ENCODE results near the gene PAX5.

PAX5 gene

DNA sequence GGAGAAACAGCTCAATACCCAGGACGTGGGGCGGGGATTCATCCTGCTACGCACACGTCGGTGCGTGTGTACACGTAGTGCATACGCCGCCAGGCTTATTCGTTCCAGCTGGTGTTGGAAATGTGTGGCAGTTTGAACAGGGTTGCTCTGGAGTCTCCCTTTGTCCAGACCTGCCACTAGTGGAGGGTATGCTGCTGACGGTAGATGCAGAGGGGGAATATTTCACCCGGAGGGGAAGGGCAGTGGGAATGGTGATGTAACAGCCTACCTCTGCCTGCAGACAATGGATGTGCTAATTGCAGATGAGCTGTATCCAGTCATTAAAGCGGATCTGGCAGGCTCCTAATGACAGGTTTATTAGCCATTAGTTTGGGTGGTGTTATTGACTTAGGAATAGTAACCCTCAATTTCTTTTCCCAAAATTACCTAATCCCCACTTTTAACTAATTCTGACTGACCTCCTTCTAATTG is 142.7 kb downstream of the PAX5 start:
- no peak overlapping the region for H3K27ac ChIP-seq
- TF ChIP-seq, protein P1, sequence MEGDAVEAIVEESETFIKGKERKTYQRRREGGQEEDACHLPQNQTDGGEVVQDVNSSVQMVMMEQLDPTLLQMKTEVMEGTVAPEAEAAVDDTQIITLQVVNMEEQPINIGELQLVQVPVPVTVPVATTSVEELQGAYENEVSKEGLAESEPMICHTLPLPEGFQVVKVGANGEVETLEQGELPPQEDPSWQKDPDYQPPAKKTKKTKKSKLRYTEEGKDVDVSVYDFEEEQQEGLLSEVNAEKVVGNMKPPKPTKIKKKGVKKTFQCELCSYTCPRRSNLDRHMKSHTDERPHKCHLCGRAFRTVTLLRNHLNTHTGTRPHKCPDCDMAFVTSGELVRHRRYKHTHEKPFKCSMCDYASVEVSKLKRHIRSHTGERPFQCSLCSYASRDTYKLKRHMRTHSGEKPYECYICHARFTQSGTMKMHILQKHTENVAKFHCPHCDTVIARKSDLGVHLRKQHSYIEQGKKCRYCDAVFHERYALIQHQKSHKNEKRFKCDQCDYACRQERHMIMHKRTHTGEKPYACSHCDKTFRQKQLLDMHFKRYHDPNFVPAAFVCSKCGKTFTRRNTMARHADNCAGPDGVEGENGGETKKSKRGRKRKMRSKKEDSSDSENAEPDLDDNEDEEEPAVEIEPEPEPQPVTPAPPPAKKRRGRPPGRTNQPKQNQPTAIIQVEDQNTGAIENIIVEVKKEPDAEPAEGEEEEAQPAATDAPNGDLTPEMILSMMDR (conservative IDR thresholded peaks at IDR 0.05) = no peak
- no peak for TF ChIP-seq ZFX (IDR thresholded peaks at IDR 0.05)

DNA sequence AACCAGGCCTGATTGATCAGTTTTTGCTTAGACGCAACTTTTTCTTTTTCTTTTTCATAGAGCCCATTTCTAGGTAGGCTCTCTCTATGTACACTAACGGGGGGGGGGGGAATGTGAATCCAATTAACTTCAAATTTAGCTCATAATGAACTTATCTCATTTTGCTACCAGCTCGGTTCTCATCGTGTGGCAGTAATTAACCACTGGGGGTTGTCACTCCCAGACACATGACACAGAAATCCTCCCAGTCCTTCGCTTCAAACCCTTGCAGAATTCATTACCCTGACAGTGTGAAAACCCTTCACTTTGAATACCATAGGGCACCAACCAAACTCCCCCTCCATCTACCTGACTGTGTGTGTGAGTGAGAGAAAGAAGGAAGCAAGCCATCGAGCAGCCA is 144.2 kb downstream of the PAX5 start:
- H3K27ac ChIP-seq = no peak overlapping the region
- TF ChIP-seq, protein P1 (conservative IDR thresholded peaks at IDR 0.05) = no peak
- TF ChIP-seq ZFX (IDR thresholded peaks at IDR 0.05) = no peak

DNA sequence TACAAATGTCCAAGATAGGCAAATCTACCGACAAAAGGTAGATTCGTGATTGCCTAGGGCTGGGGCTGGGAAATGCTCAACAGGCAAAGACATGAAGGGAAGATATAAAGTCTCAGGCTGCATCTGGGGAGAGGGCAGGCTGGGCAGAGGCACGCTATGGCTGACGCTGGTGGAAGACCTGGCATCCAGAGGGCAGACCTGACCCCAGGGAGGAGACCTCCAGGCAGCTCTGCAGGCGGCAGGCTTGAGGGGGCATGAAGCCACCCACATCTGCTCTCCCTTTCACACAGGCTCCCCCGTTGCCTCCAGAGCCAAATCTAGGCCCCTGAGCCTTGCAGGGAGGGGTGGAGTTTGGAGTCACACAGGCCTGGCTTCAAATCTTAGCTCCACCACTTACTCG is 145.5 kb downstream of the PAX5 start:
- H3K27ac ChIP-seq = no peak overlapping the region
- TF ChIP-seq, protein P1 (conservative IDR thresholded peaks at IDR 0.05) = no peak
- no peak for TF ChIP-seq ZFX (IDR thresholded peaks at IDR 0.05)

DNA sequence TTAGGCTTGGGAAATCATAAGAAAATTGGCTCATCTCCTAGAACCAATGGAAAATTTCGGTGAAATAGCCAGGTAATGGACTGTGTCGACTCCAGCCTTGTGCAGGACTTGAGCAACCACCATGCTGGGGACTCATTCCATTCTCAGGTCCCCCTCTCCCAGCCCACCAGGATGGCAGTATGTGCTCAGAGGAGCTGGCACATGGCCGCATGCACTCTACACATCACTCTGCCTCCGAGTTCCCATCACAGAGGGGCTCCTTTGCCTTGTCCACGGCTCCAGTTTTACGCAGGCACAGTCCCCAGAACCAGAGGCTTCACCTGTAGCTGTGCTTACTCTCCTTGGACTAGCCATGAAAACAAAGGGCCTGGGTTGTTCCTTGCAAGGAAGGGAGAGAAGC is 149.3 kb downstream of the PAX5 start:
- TF ChIP-seq, protein P1 (conservative IDR thresholded peaks at IDR 0.05) = no peak
- TF ChIP-seq ZFX (IDR thresholded peaks at IDR 0.05) = no peak
- no peak overlapping the region for H3K27ac ChIP-seq

DNA sequence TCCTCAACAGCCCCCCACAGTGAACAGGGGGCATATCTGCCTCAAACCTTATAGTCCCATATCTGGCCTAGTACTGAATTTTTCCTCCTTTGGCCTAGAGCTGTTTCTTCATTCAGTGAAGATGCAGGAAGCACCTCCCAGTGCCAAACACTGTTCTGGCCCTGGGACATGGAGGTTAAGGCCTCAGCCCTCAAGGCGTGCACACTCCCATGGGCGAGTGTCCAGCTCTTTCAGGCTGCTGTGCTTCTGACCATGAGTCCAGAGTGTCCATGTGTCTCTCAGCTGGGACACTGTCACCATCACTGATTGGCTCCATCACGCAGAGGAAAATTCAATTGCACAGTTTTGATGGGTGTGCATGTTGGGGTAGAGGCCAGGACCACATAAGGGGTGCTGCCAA is 151.5 kb downstream of the PAX5 start:
- no peak for TF ChIP-seq ZFX (IDR thresholded peaks at IDR 0.05)
- TF ChIP-seq, protein P1 (conservative IDR thresholded peaks at IDR 0.05) = no peak
- H3K27ac ChIP-seq = no peak overlapping the region

DNA sequence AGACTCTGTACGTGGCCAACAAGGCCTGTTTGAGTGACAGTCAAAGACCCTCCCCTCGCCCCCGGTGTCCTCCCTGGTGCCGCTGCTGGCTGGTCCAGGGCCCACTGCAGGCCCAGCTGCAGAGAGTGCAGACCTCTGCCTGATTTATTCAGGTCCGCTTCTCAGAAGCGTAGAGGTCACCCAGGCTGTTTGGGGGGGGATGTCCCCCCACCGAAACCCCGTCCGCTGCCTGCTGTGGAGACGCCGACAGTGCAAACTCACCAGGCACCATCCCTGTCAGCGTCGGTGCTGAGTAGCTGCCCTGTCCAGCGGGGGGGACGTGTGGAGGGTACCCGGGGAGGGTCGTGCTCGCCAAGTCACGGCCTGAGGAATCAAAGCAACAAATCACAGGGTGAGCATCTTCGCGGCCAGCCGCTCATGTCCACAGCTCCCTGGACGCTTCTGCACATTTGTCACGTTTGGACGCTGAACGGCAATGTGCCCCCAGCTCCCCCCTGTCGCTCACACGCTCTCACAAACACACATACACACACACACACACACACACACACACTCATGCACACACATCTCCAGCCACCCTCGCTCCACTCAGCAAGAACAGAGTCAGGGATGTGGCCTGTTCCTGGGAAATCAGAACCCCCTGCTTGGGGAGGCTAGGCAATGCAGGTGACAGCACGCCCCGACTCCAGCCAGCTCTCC is 152.2 kb downstream of the PAX5 start:
- TF ChIP-seq ZFX (IDR thresholded peaks at IDR 0.05) = no peak
- TF ChIP-seq, protein P1 (conservative IDR thresholded peaks at IDR 0.05) = no peak
- H3K27ac ChIP-seq = no peak overlapping the region

DNA sequence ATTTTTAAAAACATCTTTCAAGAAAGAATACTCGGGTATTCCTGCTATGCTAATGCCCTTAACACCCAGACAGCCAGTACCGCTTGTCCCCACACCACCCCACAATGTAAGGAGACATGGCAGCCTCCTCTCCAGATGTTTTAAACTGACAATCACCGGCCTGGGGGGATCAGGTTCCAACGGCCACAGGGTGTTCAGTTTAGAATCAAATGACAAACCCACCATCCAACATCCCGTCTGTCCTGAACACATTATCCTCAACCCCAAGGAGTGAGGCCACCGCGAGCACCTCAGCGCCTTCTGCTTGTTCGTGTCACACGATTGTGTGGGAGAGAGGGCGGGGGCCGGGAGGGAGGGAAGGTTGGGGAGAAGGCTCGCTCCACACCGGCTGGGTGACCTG is 152.8 kb downstream of the PAX5 start:
- TF ChIP-seq, protein P1 (conservative IDR thresholded peaks at IDR 0.05) = no peak
- no peak for TF ChIP-seq ZFX (IDR thresholded peaks at IDR 0.05)
- no peak overlapping the region for H3K27ac ChIP-seq
